Mesothelial cell of epicardium (in vitro differentiated cells): ENCODE measurements around the gene TIPARP. TPM values are rescaled to one million over a fixed set of nuclear protein-coding genes. Genes with fewer than 3 reads are reported as not detected.

ENCODE experiments used
- DNase-seq, 2 experiments: peaks; one replicate each; pipeline ENCODE4 v3.0.0; 2021; ENCODE audit warnings: low spot score in 2 of 2; ENCODE audit not compliant: unreplicated experiment in 2 of 2
- H3K27ac Mint-ChIP-seq: 2 replicates; pipeline ENCODE4 v1.8.0; 2021; ENCODE audit warnings: mixed read lengths
- H3K27me3 Mint-ChIP-seq: 2 replicates; pipeline ENCODE4 v1.8.0; 2021; ENCODE audit warnings: low read depth, mixed read lengths
- H3K36me3 Mint-ChIP-seq: 2 replicates; pipeline ENCODE4 v1.8.0; 2021; ENCODE audit warnings: mixed read lengths
- H3K4me1 Mint-ChIP-seq: 2 replicates; pipeline ENCODE4 v1.8.0; 2021; ENCODE audit warnings: mixed read lengths
- H3K4me3 Mint-ChIP-seq: 2 replicates; pipeline ENCODE4 v1.8.0; 2021; ENCODE audit warnings: mild to moderate bottlenecking, moderate library complexity, mixed read lengths
- H3K9me3 Mint-ChIP-seq: 2 replicates; pipeline ENCODE4 v1.8.0; 2021; ENCODE audit warnings: mixed read lengths
- total RNA-seq: library from RNA; stranded (reverse); gene quantifications from 3 replicates; pipeline ENCODE4 v1.2.1, GENCODE V29; 2021
- TF ChIP-seq, protein P1 (sequence below): fragments of 200-600 bp; sonication (generic); IDR thresholded peaks from one replicate; pipeline ENCODE4 v1.5.0; 2021; ENCODE audit warnings: antibody characterized with exemption; ENCODE audit not compliant: unreplicated experiment

TIPARP gene
- total RNA-seq, 1 donor from 2014 or later = 27.2 TPM

DNA sequence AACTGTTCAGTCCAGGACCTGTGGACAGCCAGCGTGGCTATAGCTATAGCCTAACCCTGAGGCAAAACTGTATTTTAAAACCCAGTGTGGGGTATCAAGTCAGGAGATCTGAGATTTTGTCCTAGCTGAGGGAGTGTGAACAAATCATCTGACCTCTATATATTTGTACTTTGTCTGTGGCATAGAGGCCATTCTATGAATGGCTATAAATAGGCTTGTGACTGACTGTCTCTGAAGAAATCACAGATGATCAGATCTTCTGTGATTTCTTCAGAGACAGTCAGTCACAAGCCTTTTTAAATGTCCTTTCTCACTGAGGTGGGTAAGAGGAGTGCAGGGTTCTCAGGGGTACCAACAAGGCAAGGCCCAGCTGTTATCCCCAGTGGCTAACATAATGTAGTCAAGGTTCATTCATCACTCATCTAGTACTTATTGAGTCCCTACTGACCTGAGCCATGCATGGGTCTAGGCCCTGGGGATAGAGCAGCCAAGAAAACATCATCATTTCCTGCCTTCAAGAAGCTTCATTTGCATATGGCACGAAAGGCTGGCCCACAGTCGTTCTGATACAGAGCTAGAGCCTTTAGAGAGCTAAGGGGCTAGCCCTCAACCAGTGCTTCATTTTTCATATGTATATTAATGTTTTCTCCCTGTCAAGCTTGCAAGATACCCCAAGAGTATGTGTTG, 53.3 kb downstream of the TIPARP start:
- DNase-seq = no peak
- TF ChIP-seq, protein P1, sequence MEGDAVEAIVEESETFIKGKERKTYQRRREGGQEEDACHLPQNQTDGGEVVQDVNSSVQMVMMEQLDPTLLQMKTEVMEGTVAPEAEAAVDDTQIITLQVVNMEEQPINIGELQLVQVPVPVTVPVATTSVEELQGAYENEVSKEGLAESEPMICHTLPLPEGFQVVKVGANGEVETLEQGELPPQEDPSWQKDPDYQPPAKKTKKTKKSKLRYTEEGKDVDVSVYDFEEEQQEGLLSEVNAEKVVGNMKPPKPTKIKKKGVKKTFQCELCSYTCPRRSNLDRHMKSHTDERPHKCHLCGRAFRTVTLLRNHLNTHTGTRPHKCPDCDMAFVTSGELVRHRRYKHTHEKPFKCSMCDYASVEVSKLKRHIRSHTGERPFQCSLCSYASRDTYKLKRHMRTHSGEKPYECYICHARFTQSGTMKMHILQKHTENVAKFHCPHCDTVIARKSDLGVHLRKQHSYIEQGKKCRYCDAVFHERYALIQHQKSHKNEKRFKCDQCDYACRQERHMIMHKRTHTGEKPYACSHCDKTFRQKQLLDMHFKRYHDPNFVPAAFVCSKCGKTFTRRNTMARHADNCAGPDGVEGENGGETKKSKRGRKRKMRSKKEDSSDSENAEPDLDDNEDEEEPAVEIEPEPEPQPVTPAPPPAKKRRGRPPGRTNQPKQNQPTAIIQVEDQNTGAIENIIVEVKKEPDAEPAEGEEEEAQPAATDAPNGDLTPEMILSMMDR = no peak
- Mint-ChIP-seq H3K4me1 (peaks cover 4% of the 10 kb centered on the region), H3K4me3 (no peak overlapping the region), H3K27me3 (no peaks in the 10 kb centered on the region), H3K9me3 (no peaks in the 10 kb centered on the region), H3K27ac (no peak overlapping the region), H3K36me3 (no peaks in the 10 kb centered on the region)

DNA sequence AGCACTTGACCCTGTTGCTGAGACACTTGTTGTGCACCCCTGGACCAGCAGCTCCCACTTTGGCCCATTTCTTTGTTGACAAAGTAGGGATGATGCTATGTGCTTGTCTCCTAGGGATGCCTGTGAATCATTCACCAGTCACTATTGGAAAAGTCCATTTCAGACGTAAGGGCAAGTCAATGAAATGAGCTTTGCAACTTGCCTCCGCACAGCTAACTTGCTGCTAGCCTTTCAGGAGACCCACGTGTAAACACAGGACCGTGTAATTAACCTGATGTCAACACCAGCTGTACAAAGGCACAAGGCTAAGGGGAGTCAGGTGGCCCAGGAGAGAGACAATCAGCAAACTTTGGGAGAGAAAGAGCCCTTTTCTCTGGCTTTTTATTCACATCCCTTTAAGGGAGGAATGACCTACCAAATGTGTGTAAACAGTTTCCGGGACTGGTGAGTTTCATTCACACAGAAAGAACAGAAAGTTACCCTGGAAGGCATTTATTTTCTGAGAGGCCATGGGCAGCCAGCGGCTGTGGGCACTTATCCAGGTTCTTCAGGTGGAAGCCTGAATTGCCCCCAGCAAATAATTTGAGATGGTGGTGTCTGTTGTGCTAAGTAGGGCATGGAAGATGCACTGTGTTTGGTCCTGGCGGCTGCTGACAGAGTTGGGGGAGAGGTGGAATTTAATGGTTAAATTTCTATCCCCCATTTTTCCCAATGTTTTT, 54.0 kb downstream of the TIPARP start:
- no peaks in the 10 kb centered on the region for H3K36me3 Mint-ChIP-seq
- peaks cover 4% of the 10 kb centered on the region for H3K4me1 Mint-ChIP-seq
- no peaks in the 10 kb centered on the region for H3K27me3 Mint-ChIP-seq
- no peak for DNase-seq
- H3K4me3 Mint-ChIP-seq = no peak overlapping the region
- H3K9me3 Mint-ChIP-seq = no peaks in the 10 kb centered on the region
- H3K27ac Mint-ChIP-seq = no peak overlapping the region
- TF ChIP-seq, protein P1 = no peak

DNA sequence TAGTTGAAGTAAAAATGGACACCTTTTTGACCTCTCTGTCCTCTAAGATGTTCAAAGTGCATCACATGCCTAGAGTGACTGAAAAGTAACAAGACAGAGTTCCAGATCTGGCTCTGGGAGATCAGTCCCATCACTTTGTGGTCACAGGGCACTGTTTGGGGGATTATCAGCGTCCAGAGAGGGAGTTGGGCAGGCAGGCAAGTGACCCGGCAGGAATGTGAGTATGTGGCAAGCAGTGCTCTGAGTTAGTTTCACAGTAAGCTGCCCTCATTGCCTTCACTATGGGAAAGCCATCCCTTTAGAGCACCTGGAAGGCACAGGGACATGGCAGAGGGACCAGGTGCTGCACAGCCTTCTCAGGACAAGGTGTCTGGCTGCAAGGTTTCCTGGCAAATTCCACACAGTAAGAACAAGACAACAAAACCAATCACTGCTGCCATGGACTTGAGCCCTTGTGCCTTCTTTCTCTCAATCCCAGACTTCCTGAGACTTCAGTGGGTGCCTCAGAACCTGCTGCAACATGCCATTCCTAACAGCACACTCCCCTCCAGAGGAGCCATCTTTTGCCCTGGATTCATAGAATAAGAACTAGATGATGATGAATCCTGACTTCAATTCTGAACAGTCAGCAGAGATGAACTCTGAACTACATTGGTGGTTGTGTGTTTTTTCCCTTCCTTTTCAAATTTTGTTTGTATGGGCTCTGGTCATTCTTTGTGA, 55.2 kb downstream of the TIPARP start:
- Mint-ChIP-seq H3K27me3 (no peaks in the 10 kb centered on the region), H3K27ac (no peak overlapping the region), H3K4me3 (no peak overlapping the region), H3K4me1 (peaks cover 7% of the 10 kb centered on the region), H3K36me3 (no peaks in the 10 kb centered on the region), H3K9me3 (no peaks in the 10 kb centered on the region)
- no peak for DNase-seq
- TF ChIP-seq, protein P1 = no peak

DNA sequence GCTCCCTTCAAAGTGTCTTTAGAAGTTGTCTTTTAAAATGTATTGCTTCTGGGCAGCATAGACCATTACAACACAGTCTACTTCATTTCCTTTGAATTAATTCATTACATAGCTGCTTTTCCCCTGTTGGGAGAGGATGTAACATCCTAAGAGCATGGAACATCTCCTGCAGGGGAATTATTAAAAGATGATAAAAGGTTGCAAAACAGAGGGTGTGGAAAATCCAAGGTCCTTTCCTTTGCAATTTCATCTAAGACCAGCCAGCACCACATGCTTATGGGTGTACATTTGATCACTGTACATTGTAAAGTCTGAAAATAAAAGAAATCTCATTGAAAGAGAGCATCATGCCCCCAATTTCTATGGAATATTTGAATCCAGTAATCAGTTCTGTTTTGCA, 57.4 kb downstream of the TIPARP start:
- Mint-ChIP-seq H3K4me3 (no peak overlapping the region), H3K4me1 (peaks cover 9% of the 10 kb centered on the region), H3K27me3 (no peaks in the 10 kb centered on the region), H3K36me3 (no peaks in the 10 kb centered on the region), H3K9me3 (no peaks in the 10 kb centered on the region), H3K27ac (no peak overlapping the region)
- TF ChIP-seq, protein P1 = no peak
- DNase-seq = no peak

DNA sequence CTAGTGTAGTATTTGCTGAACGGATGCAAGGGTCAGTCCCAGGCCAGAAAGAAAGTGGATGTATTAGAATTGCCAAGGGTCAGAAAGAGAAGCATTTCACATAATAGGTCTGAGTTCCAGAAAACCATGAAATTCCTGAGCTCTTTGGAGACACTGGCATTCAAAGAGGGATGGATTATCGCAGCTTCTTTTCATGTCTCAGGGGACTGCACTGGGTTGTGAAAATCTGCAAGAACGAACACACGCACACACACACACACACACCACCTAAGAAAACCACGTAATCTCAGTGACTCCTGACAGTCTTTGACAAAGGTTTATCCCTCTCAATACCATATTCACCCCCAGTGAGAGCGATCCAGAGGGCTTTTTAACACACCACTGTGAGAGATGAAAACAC, 57.9 kb downstream of the TIPARP start:
- TF ChIP-seq, protein P1 = no peak
- DNase-seq = no peak
- H3K36me3 Mint-ChIP-seq = no peaks in the 10 kb centered on the region
- no peaks in the 10 kb centered on the region for H3K27me3 Mint-ChIP-seq
- H3K9me3 Mint-ChIP-seq = no peaks in the 10 kb centered on the region
- H3K27ac Mint-ChIP-seq = no peak overlapping the region
- peaks cover 9% of the 10 kb centered on the region for H3K4me1 Mint-ChIP-seq
- no peak overlapping the region for H3K4me3 Mint-ChIP-seq
